ENCODE results near the gene C20orf202. TPM values are rescaled to one million over a fixed set of nuclear protein-coding genes. Genes with fewer than 3 reads are reported as not detected.

Gene C20orf202
- total and polyA plus RNA-seq, 7 experiments from 2014 or later: 0.22 TPM; not detected in 5

GRCh38 chr20:1163105-1163504 is 40.1 kb upstream of the C20orf202 start:
- peaks cover 29 to 72% (median 37%) of the 10 kb centered on the region in 5 donors for H3K36me3 Mint-ChIP-seq
- H3K27ac Mint-ChIP-seq: no peak overlapping the region
- no peaks in the 10 kb centered on the region for H3K27me3 Mint-ChIP-seq
- Histone ChIP-seq H3K4me3 (ENCODE audit: low read length) (no peak overlapping the region), H3K9me3 (ENCODE audit: control insufficient read depth in 2 of 3, low read length in 3 of 3) (no peaks in the 10 kb centered on the region), H3K27ac (ENCODE audit: low read depth, low read length) (no peak overlapping the region), H3K27me3 (ENCODE audit: control insufficient read depth in 2 of 2, insufficient read depth in 2 of 2, low read length in 2 of 2) (no peaks in the 10 kb centered on the region), H3K4me1 (ENCODE audit: control insufficient read depth in 2 of 2, insufficient read depth in 2 of 2, low read length in 2 of 2) (no peaks in the 10 kb centered on the region), H3K36me3 (ENCODE audit: control insufficient read depth in 2 of 3, insufficient read depth in 3 of 3, low read length in 3 of 3) (peaks cover 0 to 71% (median 4%) of the 10 kb centered on the region in 3 experiments)
- no peaks in the 10 kb centered on the region for H3K9me3 Mint-ChIP-seq
- no peak for DNase-seq
- ATAC-seq: no peak
- POLR2A ChIA-PET: no interaction called here
- intact Hi-C loops (cut with micrococcal nuclease): no loop called here
- no peak overlapping the region for H3K4me3 Mint-ChIP-seq
- CTCF ChIA-PET: interaction anchor here (0.6 kb wide), 1 partner anchor 357 kb away, joined by 3 read pairs; no protein-coding TSS in a partner anchor
- peaks cover 0 to 2% (median 0%) of the 10 kb centered on the region in 7 donors for H3K4me1 Mint-ChIP-seq

DNA sequence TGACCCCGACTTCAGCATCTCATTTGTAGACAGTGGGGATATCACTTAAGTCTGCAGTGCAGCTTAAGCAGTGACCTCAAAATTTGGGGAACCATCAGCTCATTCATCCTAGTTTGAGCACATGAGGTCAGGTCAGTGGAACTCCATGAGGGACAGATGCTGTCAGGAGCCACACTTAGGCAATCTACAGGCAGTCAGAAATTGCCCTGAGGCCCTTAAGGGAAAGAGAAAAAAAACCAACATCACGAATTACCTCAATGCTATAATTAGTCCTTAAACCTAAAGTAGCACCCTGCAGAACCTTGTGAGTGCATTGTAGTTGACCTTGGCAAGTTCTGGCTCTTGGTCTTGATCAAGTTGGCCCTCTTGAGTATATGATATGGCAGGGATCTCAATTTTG is 39.6 kb upstream of the C20orf202 start:
- Mint-ChIP-seq H3K36me3 (peaks cover 34 to 78% (median 42%) of the 10 kb centered on the region in 5 donors), H3K4me1 (peaks cover 0 to 2% (median 0%) of the 10 kb centered on the region in 7 donors), H3K9me3 (no peaks in the 10 kb centered on the region), H3K27ac (no peak overlapping the region), H3K4me3 (no peak overlapping the region), H3K27me3 (no peaks in the 10 kb centered on the region)
- intact Hi-C loops (cut with micrococcal nuclease): no loop called here
- Histone ChIP-seq H3K27ac (ENCODE audit: low read depth, low read length) (no peak overlapping the region), H3K4me1 (ENCODE audit: control insufficient read depth in 2 of 2, insufficient read depth in 2 of 2, low read length in 2 of 2) (no peaks in the 10 kb centered on the region), H3K4me3 (ENCODE audit: low read length) (no peak overlapping the region), H3K27me3 (ENCODE audit: control insufficient read depth in 2 of 2, insufficient read depth in 2 of 2, low read length in 2 of 2) (no peaks in the 10 kb centered on the region), H3K36me3 (ENCODE audit: control insufficient read depth in 2 of 3, insufficient read depth in 3 of 3, low read length in 3 of 3) (peaks cover 0 to 74% (median 4%) of the 10 kb centered on the region in 3 experiments), H3K9me3 (ENCODE audit: control insufficient read depth in 2 of 3, low read length in 3 of 3) (no peaks in the 10 kb centered on the region)
- ChIA-PET POLR2A (no interaction called here), CTCF (no interaction called here)
- ATAC-seq (no peak), DNase-seq (no peak)

DNA sequence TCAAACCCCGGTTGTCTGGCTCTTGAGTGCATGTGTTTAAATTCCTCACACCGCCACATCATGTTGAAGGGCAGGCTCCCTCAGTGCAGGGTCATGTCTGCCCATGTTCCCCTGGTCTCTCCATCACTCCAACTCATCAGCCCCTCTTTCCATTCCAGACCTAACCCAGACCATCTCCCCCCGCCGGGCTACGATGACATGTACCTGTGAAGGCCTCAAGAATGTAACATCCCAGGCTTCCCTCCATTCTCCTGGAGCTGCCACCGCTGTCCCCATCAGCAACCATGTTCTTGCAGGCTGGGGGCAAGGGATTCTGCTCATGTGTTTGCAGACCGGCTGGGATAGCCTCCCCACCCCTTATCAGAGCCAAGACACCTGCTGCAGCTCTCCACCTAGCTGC is 38.4 kb upstream of the C20orf202 start:
- DNase-seq (no peak), ATAC-seq (no peak)
- intact Hi-C loops (cut with micrococcal nuclease): no loop called here
- H3K36me3 Mint-ChIP-seq: peaks cover 37 to 86% (median 50%) of the 10 kb centered on the region in 5 donors
- Histone ChIP-seq H3K4me1 (ENCODE audit: control insufficient read depth in 2 of 2, insufficient read depth in 2 of 2, low read length in 2 of 2) (no peaks in the 10 kb centered on the region), H3K36me3 (ENCODE audit: control insufficient read depth in 2 of 3, insufficient read depth in 3 of 3, low read length in 3 of 3) (peaks cover 0 to 86% (median 14%) of the 10 kb centered on the region in 3 experiments), H3K27ac (ENCODE audit: low read depth, low read length) (no peak overlapping the region), H3K27me3 (ENCODE audit: control insufficient read depth in 2 of 2, insufficient read depth in 2 of 2, low read length in 2 of 2) (no peaks in the 10 kb centered on the region), H3K9me3 (ENCODE audit: control insufficient read depth in 2 of 3, low read length in 3 of 3) (no peaks in the 10 kb centered on the region), H3K4me3 (ENCODE audit: low read length) (no peak overlapping the region)
- no peak overlapping the region for H3K27ac Mint-ChIP-seq
- ChIA-PET CTCF (no interaction called here), POLR2A (no interaction called here)
- no peak overlapping the region for H3K4me3 Mint-ChIP-seq
- no peaks in the 10 kb centered on the region for H3K27me3 Mint-ChIP-seq
- H3K9me3 Mint-ChIP-seq: no peaks in the 10 kb centered on the region
- H3K4me1 Mint-ChIP-seq: peaks cover 0 to 4% (median 0%) of the 10 kb centered on the region in 7 donors

DNA sequence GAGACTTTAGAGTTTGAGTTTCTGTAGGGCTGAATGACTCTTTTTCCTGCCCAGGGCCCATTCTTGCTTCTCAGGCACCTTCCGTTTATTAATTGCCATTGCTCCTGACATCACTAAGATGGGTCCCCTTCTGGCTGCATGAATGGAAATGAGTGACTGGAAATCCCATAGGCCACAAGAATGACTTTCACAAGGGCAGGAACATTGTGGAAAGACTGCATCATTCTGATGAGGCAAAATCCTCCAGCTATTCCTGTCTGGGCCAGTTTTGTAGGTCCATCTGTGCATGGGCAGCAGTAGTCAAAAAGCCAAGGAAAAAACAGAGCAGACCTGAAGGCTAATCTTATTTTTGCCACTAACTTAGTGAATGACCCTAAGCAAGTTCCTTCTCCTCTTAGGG is 37.7 kb upstream of the C20orf202 start:
- ChIA-PET POLR2A (no interaction called here), CTCF (no interaction called here)
- H3K4me3 Mint-ChIP-seq: no peak overlapping the region
- H3K27ac ChIP-seq (ENCODE audit: low read depth, low read length): no peak overlapping the region
- no peaks in the 10 kb centered on the region for H3K27me3 ChIP-seq (ENCODE audit: control insufficient read depth in 2 of 2, insufficient read depth in 2 of 2, low read length in 2 of 2)
- no peak overlapping the region for H3K27ac Mint-ChIP-seq
- H3K4me1 Mint-ChIP-seq: peaks cover 0 to 4% (median 0%) of the 10 kb centered on the region in 7 donors
- ATAC-seq (no peak), DNase-seq (no peak)
- no peaks in the 10 kb centered on the region for H3K9me3 ChIP-seq (ENCODE audit: control insufficient read depth in 2 of 3, low read length in 3 of 3)
- no peaks in the 10 kb centered on the region for H3K4me1 ChIP-seq (ENCODE audit: control insufficient read depth in 2 of 2, insufficient read depth in 2 of 2, low read length in 2 of 2)
- H3K36me3 Mint-ChIP-seq: peaks cover 44 to 85% (median 53%) of the 10 kb centered on the region in 5 donors
- no peaks in the 10 kb centered on the region for H3K9me3 Mint-ChIP-seq
- peaks cover 0 to 90% (median 17%) of the 10 kb centered on the region in 3 experiments for H3K36me3 ChIP-seq (ENCODE audit: control insufficient read depth in 2 of 3, insufficient read depth in 3 of 3, low read length in 3 of 3)
- no peaks in the 10 kb centered on the region for H3K27me3 Mint-ChIP-seq
- no peak overlapping the region for H3K4me3 ChIP-seq (ENCODE audit: low read length)
- intact Hi-C loops (cut with micrococcal nuclease): no loop called here

DNA sequence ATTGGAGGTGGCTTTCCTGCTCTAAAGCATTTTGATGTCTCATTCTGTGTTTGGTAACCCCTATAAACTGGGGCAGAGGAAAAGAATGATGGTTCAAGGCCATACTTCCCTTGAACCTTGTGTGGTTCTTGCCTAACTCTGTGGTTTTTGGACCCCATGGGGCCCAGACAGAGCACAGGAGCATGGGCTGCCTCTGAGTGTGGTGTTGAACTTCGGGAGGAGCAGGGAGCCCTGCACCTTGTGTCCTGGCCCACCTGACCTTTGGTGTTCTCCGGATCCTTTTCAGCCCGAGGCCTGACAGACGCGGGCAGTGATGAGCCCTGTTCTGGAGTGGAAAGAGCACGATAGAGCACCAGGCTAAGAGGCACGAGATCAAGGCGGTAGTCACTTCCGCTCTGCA is 37.3 kb upstream of the C20orf202 start:
- Mint-ChIP-seq H3K4me1 (peaks cover 0 to 4% (median 0%) of the 10 kb centered on the region in 7 donors), H3K27me3 (no peaks in the 10 kb centered on the region), H3K36me3 (peaks cover 44 to 84% (median 50%) of the 10 kb centered on the region in 5 donors), H3K4me3 (no peak overlapping the region), H3K27ac (no peak overlapping the region), H3K9me3 (no peaks in the 10 kb centered on the region)
- H3K4me1 ChIP-seq (ENCODE audit: control insufficient read depth in 2 of 2, insufficient read depth in 2 of 2, low read length in 2 of 2): no peaks in the 10 kb centered on the region
- H3K4me3 ChIP-seq (ENCODE audit: low read length): no peak overlapping the region
- no peaks in the 10 kb centered on the region for H3K9me3 ChIP-seq (ENCODE audit: control insufficient read depth in 2 of 3, low read length in 3 of 3)
- no peaks in the 10 kb centered on the region for H3K27me3 ChIP-seq (ENCODE audit: control insufficient read depth in 2 of 2, insufficient read depth in 2 of 2, low read length in 2 of 2)
- no peak for ATAC-seq
- ChIA-PET POLR2A (no interaction called here), CTCF (no interaction called here)
- intact Hi-C loops (cut with micrococcal nuclease): no loop called here
- DNase-seq: no peak
- H3K36me3 ChIP-seq (ENCODE audit: control insufficient read depth in 2 of 3, insufficient read depth in 3 of 3, low read length in 3 of 3): peaks cover 0 to 90% (median 21%) of the 10 kb centered on the region in 3 experiments
- no peak overlapping the region for H3K27ac ChIP-seq (ENCODE audit: low read depth, low read length)

DNA sequence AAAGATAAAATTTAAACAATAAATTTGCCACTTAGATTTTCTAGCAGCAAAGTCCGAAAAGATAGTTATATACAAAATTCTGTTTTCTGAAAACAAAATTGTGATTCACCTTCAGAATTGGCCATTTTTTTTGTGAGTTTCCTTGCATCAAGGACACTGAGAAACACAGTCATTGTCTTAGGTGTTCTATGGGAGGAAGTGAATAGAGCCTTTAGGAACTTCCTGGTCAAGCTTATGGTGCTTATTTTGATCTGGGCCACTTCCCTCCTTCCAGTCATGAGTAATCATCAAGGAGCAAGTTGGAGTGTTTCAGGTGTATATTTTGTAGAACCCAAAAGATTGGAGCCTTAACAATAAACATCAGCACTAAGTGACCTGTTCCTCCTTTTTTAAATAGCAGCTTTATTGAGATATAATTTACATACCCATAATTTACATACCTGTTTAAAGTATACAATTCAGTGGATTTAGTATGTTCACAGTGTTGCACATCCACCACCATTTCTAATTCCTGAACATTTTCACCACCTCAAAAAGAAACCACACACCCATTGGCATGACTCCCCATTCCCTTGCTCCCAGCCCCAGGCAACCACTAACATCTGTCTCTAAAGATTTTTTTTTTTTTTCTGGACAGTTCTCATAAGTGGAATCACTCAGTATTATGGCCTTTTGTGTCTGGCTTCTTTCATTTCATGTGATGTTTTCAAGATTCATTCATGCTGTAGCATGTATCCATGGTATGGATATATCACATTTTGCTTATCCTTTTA is 36.1 kb upstream of the C20orf202 start:
- ChIA-PET POLR2A (interaction anchor here (0.8 kb wide), 1 partner anchor 34 kb away, joined by 5 read pairs; no protein-coding TSS in a partner anchor), CTCF (no interaction called here)
- DNase-seq (no peak), ATAC-seq (no peak)
- no peaks in the 10 kb centered on the region for H3K9me3 Mint-ChIP-seq
- H3K36me3 ChIP-seq (ENCODE audit: control insufficient read depth in 2 of 3, insufficient read depth in 3 of 3, low read length in 3 of 3): peaks cover 0 to 92% (median 21%) of the 10 kb centered on the region in 3 experiments
- H3K4me1 ChIP-seq (ENCODE audit: control insufficient read depth in 2 of 2, insufficient read depth in 2 of 2, low read length in 2 of 2): no peaks in the 10 kb centered on the region
- intact Hi-C loops (cut with micrococcal nuclease): no loop called here
- no peak overlapping the region for H3K4me3 ChIP-seq (ENCODE audit: low read length)
- H3K27ac ChIP-seq (ENCODE audit: low read depth, low read length): no peak overlapping the region
- no peaks in the 10 kb centered on the region for H3K27me3 Mint-ChIP-seq
- H3K36me3 Mint-ChIP-seq: peaks cover 44 to 84% (median 52%) of the 10 kb centered on the region in 5 donors
- H3K27ac Mint-ChIP-seq: no peak overlapping the region
- H3K4me3 Mint-ChIP-seq: no peak overlapping the region
- no peaks in the 10 kb centered on the region for H3K27me3 ChIP-seq (ENCODE audit: control insufficient read depth in 2 of 2, insufficient read depth in 2 of 2, low read length in 2 of 2)
- H3K9me3 ChIP-seq (ENCODE audit: control insufficient read depth in 2 of 3, low read length in 3 of 3): no peaks in the 10 kb centered on the region
- H3K4me1 Mint-ChIP-seq: peaks cover 0 to 7% (median 0%) of the 10 kb centered on the region in 7 donors

DNA sequence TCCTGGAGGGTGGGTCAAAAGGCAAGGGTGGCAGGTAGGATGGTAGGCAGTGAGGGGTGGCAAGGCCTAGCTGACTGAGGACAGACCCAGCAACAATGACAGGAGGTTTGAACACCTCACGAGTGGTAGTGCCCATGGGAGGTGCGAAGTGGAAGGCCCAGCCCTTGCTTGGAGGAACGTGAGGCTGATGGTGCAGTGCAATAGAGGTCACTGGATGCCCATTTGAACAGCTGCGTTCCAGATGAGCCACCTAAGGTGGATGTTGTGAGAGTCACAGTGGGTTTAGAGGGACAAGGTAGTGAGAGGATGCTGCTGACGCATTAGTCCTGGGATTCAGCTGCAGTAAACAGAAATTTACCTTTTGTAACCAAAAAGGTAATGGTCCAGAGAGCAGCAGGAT is 34.0 kb upstream of the C20orf202 start:
- POLR2A ChIA-PET: no interaction called here
- H3K27ac Mint-ChIP-seq: no peak overlapping the region

More for the DNA sequence above, 34.0 kb upstream of the C20orf202 start:
- Histone ChIP-seq H3K27me3 (ENCODE audit: control insufficient read depth in 2 of 2, insufficient read depth in 2 of 2, low read length in 2 of 2) (no peaks in the 10 kb centered on the region), H3K4me1 (ENCODE audit: control insufficient read depth in 2 of 2, insufficient read depth in 2 of 2, low read length in 2 of 2) (no peaks in the 10 kb centered on the region), H3K4me3 (ENCODE audit: low read length) (no peak overlapping the region), H3K27ac (ENCODE audit: low read depth, low read length) (no peak overlapping the region), H3K9me3 (ENCODE audit: control insufficient read depth in 2 of 3, low read length in 3 of 3) (no peaks in the 10 kb centered on the region), H3K36me3 (ENCODE audit: control insufficient read depth in 2 of 3, insufficient read depth in 3 of 3, low read length in 3 of 3) (peaks cover 0 to 96% (median 21%) of the 10 kb centered on the region in 3 experiments)
- Mint-ChIP-seq H3K36me3 (peaks cover 39 to 86% (median 65%) of the 10 kb centered on the region in 5 donors), H3K27me3 (no peaks in the 10 kb centered on the region), H3K4me1 (peaks cover 0 to 7% (median 0%) of the 10 kb centered on the region in 7 donors), H3K4me3 (no peak overlapping the region), H3K9me3 (no peaks in the 10 kb centered on the region)
- ATAC-seq: no peak
- CTCF ChIA-PET: no interaction called here
- intact Hi-C loops (cut with micrococcal nuclease): no loop called here
- DNase-seq: no peak
